DOHH2 (cell line): ENCODE measurements around the gene PGAP3.

Experiments
- H3F3A ChIP-seq: fragments of 200-600 bp; sonication (generic), shearing (Covaris generic); 2 replicates; pipeline ENCODE4 v1.6.0; 2016; ENCODE audit warnings: antibody characterized with exemption, mild to moderate bottlenecking; ENCODE audit not compliant: control insufficient read depth, insufficient read depth
- H3K27ac ChIP-seq: fragments of 200-600 bp; sonication (generic); 2 replicates; pipeline ENCODE4 v1.5.1; 2014; ENCODE audit warnings: low read depth, mild to moderate bottlenecking, low read length, moderate library complexity
- H3K27me3 ChIP-seq: fragments of 200-600 bp; sonication (generic); 2 replicates; pipeline ENCODE4 v1.6.1; 2014; ENCODE audit warnings: mild to moderate bottlenecking, low read length, mixed read lengths; ENCODE audit not compliant: control insufficient read depth
- H3K36me3 ChIP-seq: fragments of 200-600 bp; sonication (generic); 2 replicates; pipeline ENCODE4 v1.6.1; 2014; ENCODE audit warnings: mild to moderate bottlenecking, low read length, moderate library complexity, mixed read lengths; ENCODE audit not compliant: control insufficient read depth
- H3K4me1 ChIP-seq: fragments of 200-600 bp; sonication (generic); 2 replicates; pipeline ENCODE4 v1.6.1; 2014; ENCODE audit warnings: mild to moderate bottlenecking, low read length, mixed read lengths; ENCODE audit not compliant: control insufficient read depth
- H3K4me2 ChIP-seq: fragments of 200-600 bp; sonication (generic); 2 replicates; pipeline ENCODE4 v1.6.0; 2014; ENCODE audit warnings: mild to moderate bottlenecking, low read length, moderate library complexity
- H3K4me3 ChIP-seq: fragments of 200-600 bp; sonication (generic); 2 replicates; pipeline ENCODE4 v1.5.1; 2014; ENCODE audit warnings: mild to moderate bottlenecking, low read length, mixed read lengths
- H3K79me2 ChIP-seq: fragments of 200-600 bp; sonication (generic); 2 replicates; pipeline ENCODE4 v1.6.1; 2014; ENCODE audit warnings: mild to moderate bottlenecking, low read length, mixed read lengths; ENCODE audit not compliant: control insufficient read depth
- H3K9me2 ChIP-seq: fragments of 200-600 bp; sonication (generic); replicated peaks from 2 replicates; pipeline ENCODE4 v1.6.1; 2014; ENCODE audit warnings: mild to moderate bottlenecking, low read length, mixed read lengths; ENCODE audit not compliant: control insufficient read depth
- H3K9me3 ChIP-seq: fragments of 200-600 bp; sonication (generic); 2 replicates; pipeline ENCODE4 v1.6.1; 2014; ENCODE audit warnings: antibody characterized with exemption, low read length, mixed read lengths; ENCODE audit not compliant: control insufficient read depth, insufficient read depth
- H4K20me1 ChIP-seq: fragments of 200-600 bp; sonication (generic); 2 replicates; pipeline ENCODE4 v1.6.0; 2014; ENCODE audit warnings: low read depth, mild to moderate bottlenecking, antibody characterized with exemption, low read length, moderate library complexity; ENCODE audit not compliant: control insufficient read depth, insufficient read depth
- CTCF ChIP-seq: fragments of 200-600 bp; sonication (generic); IDR thresholded peaks from one replicate; pipeline ENCODE4 v1.5.1; 2014; ENCODE audit warnings: antibody characterized with exemption, mild to moderate bottlenecking, low read depth, low read length; ENCODE audit not compliant: poor library complexity, severe bottlenecking
- EZH2phosphoT487 ChIP-seq: fragments of 200-600 bp; sonication (generic); IDR thresholded peaks from 2 replicates; pipeline ENCODE4 v1.6.1; 2017; ENCODE audit warnings: borderline replicate concordance, mild to moderate bottlenecking, antibody characterized with exemption, low read length, moderate library complexity, mixed read lengths

PGAP3 gene

DNA sequence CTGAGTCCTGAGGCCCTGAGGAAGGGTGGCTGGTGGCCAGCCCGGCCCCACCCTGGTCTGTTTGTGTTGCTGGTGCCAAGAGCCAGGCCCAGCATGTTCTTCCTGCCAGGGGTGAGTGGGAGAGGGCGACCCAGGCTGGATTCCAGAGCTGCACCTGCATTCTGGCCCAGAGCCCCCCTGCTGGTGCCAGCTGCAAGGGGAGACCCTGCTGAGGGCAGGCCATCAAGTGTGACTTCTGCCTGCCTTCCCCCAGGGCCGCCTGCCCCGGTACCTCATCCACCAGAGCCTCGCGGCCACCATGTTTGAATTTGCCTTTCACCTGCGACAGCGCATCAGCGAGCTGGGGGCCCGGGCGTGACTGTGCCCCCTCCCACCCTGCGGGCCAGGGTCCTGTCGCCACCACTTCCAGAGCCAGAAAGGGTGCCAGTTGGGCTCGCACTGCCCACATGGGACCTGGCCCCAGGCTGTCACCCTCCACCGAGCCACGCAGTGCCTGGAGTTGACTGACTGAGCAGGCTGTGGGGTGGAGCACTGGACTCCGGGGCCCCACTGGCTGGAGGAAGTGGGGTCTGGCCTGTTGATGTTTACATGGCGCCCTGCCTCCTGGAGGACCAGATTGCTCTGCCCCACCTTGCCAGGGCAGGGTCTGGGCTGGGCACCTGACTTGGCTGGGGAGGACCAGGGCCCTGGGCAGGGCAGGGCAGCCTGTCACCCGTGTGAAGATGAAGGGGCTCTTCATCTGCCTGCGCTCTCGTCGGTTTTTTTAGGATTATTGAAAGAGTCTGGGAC lies 25.1 kb downstream of the PGAP3 start:
- Histone ChIP-seq H3K9me2 (no peaks in the 10 kb centered on the region), H3K27me3 (peaks cover 18% of the 10 kb centered on the region), H3K4me3 (no peak overlapping the region), H3K4me2 (no peak overlapping the region), H4K20me1 (no peaks in the 10 kb centered on the region), H3K79me2 (no peaks in the 10 kb centered on the region), H3K36me3 (peaks cover 35% of the 10 kb centered on the region), H3K27ac (no peak overlapping the region), H3F3A (no peaks in the 10 kb centered on the region; the same call in 1 of the 2 replicates), H3K9me3 (no peaks in the 10 kb centered on the region), H3K4me1 (peaks cover 20% of the 10 kb centered on the region)
- TF ChIP-seq CTCF (no peak), EZH2phosphoT487 (no peak)

DNA sequence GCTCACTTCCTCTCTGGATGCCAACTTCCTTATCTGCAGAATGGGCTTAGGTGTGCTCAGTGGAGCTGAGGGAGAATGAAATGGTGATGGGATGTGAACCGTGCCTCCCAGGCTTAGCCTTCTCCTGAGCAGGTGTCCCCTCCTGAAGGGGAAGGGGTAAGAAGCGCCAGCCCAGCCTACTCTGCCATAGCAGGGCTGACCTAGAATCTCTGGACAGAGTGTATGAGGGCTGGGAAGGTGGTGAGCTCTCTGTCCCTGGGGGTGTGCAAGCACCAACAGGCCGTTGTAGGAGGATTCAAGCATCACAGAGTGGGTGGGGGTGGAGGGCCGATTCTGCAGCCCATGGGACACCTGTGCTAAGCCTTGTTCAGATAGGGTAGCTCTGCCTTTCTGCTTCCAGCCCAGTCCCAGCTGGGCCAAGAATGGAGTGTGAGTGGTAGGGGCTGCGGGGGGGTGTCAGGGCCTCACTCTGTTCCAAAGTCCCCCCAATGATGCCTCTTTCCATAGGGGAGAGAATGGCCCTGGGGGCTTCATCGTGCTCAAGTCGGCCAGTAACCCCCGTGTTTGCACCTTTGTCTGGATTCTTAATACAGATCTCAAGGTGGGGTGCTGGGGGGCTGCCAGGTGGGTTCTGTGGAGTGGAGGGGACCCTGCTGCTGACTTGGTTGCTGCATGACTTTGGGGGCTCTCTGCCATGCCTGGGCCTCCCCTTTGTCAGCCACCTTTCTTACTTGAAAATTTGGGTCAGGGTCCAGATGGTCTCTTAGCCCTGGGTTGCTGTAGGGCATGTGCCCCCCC lies 25.9 kb downstream of the PGAP3 start:
- H3K27me3 ChIP-seq: peaks cover 10% of the 10 kb centered on the region
- H3K4me1 ChIP-seq: peaks cover 18% of the 10 kb centered on the region
- TF ChIP-seq CTCF (no peak), EZH2phosphoT487 (no peak)
- no peaks in the 10 kb centered on the region; the same call in 1 of the 2 replicates for H3F3A ChIP-seq
- no peak overlapping the region for H3K4me3 ChIP-seq
- H3K4me2 ChIP-seq: no peak overlapping the region
- no peak overlapping the region for H3K27ac ChIP-seq
- H3K79me2 ChIP-seq: no peaks in the 10 kb centered on the region
- H4K20me1 ChIP-seq: no peaks in the 10 kb centered on the region
- H3K9me3 ChIP-seq: no peaks in the 10 kb centered on the region
- no peaks in the 10 kb centered on the region for H3K9me2 ChIP-seq
- peaks cover 35% of the 10 kb centered on the region for H3K36me3 ChIP-seq

- Histone ChIP-seq H3K79me2 (no peaks in the 10 kb centered on the region), H3K9me3 (no peaks in the 10 kb centered on the region), H3K9me2 (no peaks in the 10 kb centered on the region), H3F3A (no peaks in the 10 kb centered on the region; the same call in 1 of the 2 replicates), H3K27ac (no peak overlapping the region), H3K4me2 (no peak overlapping the region), H4K20me1 (no peaks in the 10 kb centered on the region), H3K4me1 (peaks cover 18% of the 10 kb centered on the region), H3K4me3 (no peak overlapping the region), H3K27me3 (peaks cover 2% of the 10 kb centered on the region; the same call in 1 of the 2 replicates), H3K36me3 (peaks cover 35% of the 10 kb centered on the region)
- no peak for TF ChIP-seq CTCF
- no peak for TF ChIP-seq EZH2phosphoT487
Measured at GRCh38 chr17:39660397-39661385, 27.2 kb downstream of the PGAP3 start.
